NCI-H1694 treated with DMSO at 0.1 percent for 48 hours (cell line): ENCODE results near the gene GUK1.
A peak's percentile ranks its signal among the peaks of the same experiment; 100 is the strongest.
"Not testable (repeated sequence)": the region's sequence is repeated elsewhere in the genome, so short reads cannot be mapped to it uniquely, and the experiment has no call there.

Source experiments
- DNase-seq: peaks from one replicate; lab custom pipeline; 2025; lab: John Stamatoyannopoulos, UW

GUK1 gene

GRCh38 chr1:228163007-228163753 lies 23.1 kb downstream of the GUK1 start:
- no peak for DNase-seq

- no peak for DNase-seq
These were observed 23.9 kb downstream of the GUK1 start for GRCh38 chr1:228163776-228164519.

- DNase-seq: no peak
These were observed 24.7 kb downstream of the GUK1 start for GRCh38 chr1:228164561-228165371.

- peak; percentile 96 for DNase-seq
These were observed 25.5 kb downstream of the GUK1 start, which contains the start of gene IBA57 for GRCh38 chr1:228165372-228166169. TSS of gene IBA57 (plus strand) at chr1:228165804. CDS start at chr1:228165817, 13 bp downstream.

- peak; percentile 64 for DNase-seq
These were observed 26.3 kb downstream of the GUK1 start for GRCh38 chr1:228166170-228166936.

GRCh38 chr1:228168563-228169270 lies 28.6 kb downstream of the GUK1 start:
- no peak for DNase-seq

GRCh38 chr1:228169345-228169744 lies 29.3 kb downstream of the GUK1 start:
- DNase-seq: no peak

- DNase-seq: no peak
These were observed 30.6 kb downstream of the GUK1 start for GRCh38 chr1:228170666-228171065.

GRCh38 chr1:228171221-228171891 lies 31.3 kb downstream of the GUK1 start:
- DNase-seq: no peak

- no peak for DNase-seq
These were observed 32.8 kb downstream of the GUK1 start for GRCh38 chr1:228172591-228173527.

- DNase-seq: not testable (repeated sequence)
These were observed 33.7 kb downstream of the GUK1 start for GRCh38 chr1:228173528-228174481.

GRCh38 chr1:228174482-228175315 lies 34.6 kb downstream of the GUK1 start:
- DNase-seq: no peak

GRCh38 chr1:228175316-228176023 lies 35.4 kb downstream of the GUK1 start:
- DNase-seq: no peak

- no peak for DNase-seq
These were observed 35.9 kb downstream of the GUK1 start for GRCh38 chr1:228176024-228176395.

GRCh38 chr1:228176461-228177182 lies 36.5 kb downstream of the GUK1 start:
- DNase-seq: no peak
